Sigmoid colon (tissue), 7 donors: ENCODE results near the gene CCDC179. TPM values are rescaled to one million over a fixed set of nuclear protein-coding genes. Genes with fewer than 3 reads are reported as not detected.
A peak's percentile ranks its signal among the peaks of the same experiment; 100 is the strongest.

Experiments
- DNase-seq: peaks from one replicate; pipeline ENCODE4 v3.0.0-alpha.2; 2019
- H3K27ac ChIP-seq, 4 donors: fragments of 200-600 bp; sonication (generic); one replicate each; pipeline ENCODE4 v1.5.1; 2016 to 2019; ENCODE audit warnings: mild to moderate bottlenecking in 1 of 4
- H3K27me3 ChIP-seq, 3 donors: fragments of 200-600 bp; sonication (generic); one replicate each; pipeline ENCODE4 v1.5.1; 2019; ENCODE audit warnings: mild to moderate bottlenecking in 1 of 3
- H3K36me3 ChIP-seq, 4 donors: fragments of 200-600 bp; sonication (generic); one replicate each; pipeline ENCODE4 v1.5.1; 2016 to 2019
- H3K4me1 ChIP-seq, 4 donors: fragments of 200-600 bp; sonication (generic); one replicate each; pipeline ENCODE4 v1.5.1; 2017 to 2019
- H3K4me3 ChIP-seq, 4 donors: fragments of 200-600 bp; sonication (generic); one replicate each; pipeline ENCODE4 v1.5.1; 2017 to 2019; ENCODE audit warnings: mild to moderate bottlenecking in 2 of 4, moderate library complexity in 1 of 4
- H3K9me3 ChIP-seq, 4 donors: fragments of 200-600 bp in 3 of 4; sonication (generic) in 3 of 4; one replicate each; pipeline versions ENCODE4 v1.5.1 to v1.6.1; 2013 to 2019
- CTCF ChIP-seq, 4 experiments: fragments of 450-650 bp in 3 of 4; fragments of 200-600 bp in 1 of 4; IDR thresholded peaks; one replicate each; pipeline ENCODE4 v1.5.1; 2016 to 2019; ENCODE audit warnings: antibody characterized with exemption in 4 of 4, mild to moderate bottlenecking in 3 of 4, moderate library complexity in 2 of 4
- EP300 ChIP-seq, 4 donors: sonication (generic); formaldehyde crosslinking; IDR thresholded peaks; one replicate each; pipeline ENCODE4 v1.6.1; 2017; ENCODE audit warnings: antibody characterized with exemption in 4 of 4
- POLR2A ChIP-seq, 2 donors: fragments of 450-650 bp; IDR thresholded peaks; one replicate each; pipeline ENCODE4 v1.6.1; 2016; ENCODE audit warnings: antibody characterized with exemption in 2 of 2, mild to moderate bottlenecking in 2 of 2, moderate library complexity in 2 of 2
- POLR2AphosphoS5 ChIP-seq, 4 donors: sonication (generic); formaldehyde crosslinking; IDR thresholded peaks; one replicate each; pipeline ENCODE4 v1.6.1; 2017; ENCODE audit warnings: antibody characterized with exemption in 4 of 4
- WGBS, 2 donors: extraction: QIAGEN DNeasy Blood & Tissue Kit; methylation state at CpG; one replicate each; pipeline ENCODE4 v1.1.7; 2013; 5-methylcytosine and 5-hydroxymethylcytosine counted together
- intact Hi-C: fragments of 100-400 bp; cut with DNase I; formaldehyde crosslinking; loops from one replicate; pipeline ENCODE4 v1.15.1; 2023
- polyA plus RNA-seq, 3 donors: library from polyadenylated mRNA; stranded (reverse); fragments of 200-250 nt; gene quantifications; one replicate each; pipeline ENCODE4 v1.2.3, GENCODE V29; 2013
- total RNA-seq, 4 donors: library from RNA; depleted of rRNA; stranded (reverse); fragments of >200 nt; gene quantifications; one replicate each; pipeline ENCODE4 v1.1.0, GENCODE V29; 2016
- donor health status: healthy with polysubstance abuse.
- donor health status: Bipolar disorder and iron deficiency.
- donor health status: healthy.

Gene CCDC179
- total and polyA plus RNA-seq, 7 donors, result not detected

GRCh38 chr11:22846726-22847125 lies 13.5 kb downstream of the CCDC179 start:
- Histone ChIP-seq H3K27ac (no peak overlapping the region), H3K4me1 (no peaks in the 10 kb centered on the region), H3K36me3 (no peaks in the 10 kb centered on the region), H3K9me3 (no peaks in the 10 kb centered on the region), H3K4me3 (no peak overlapping the region), H3K27me3 (no peaks in the 10 kb centered on the region)
- TF ChIP-seq CTCF (IDR thresholded peaks at IDR 0.05) (no peak), POLR2A (IDR thresholded peaks at IDR 0.05) (no peak), EP300 (IDR thresholded peaks at IDR 0.05) (no peak), POLR2AphosphoS5 (IDR thresholded peaks at IDR 0.05) (no peak)
- DNase-seq, result no peak
- WGBS, 2 donors, result 89 to 96% methylated on average over 1 of the region's 1 CpG
- intact Hi-C loops, result no loop called here

GRCh38 chr11:22832315-22833015 lies 27.8 kb downstream of the CCDC179 start:
- no peak for DNase-seq
- H3K36me3 ChIP-seq, result no peaks in the 10 kb centered on the region
- TF ChIP-seq EP300 (IDR thresholded peaks at IDR 0.05), result no peak
- no peak for TF ChIP-seq POLR2A (IDR thresholded peaks at IDR 0.05)
- TF ChIP-seq CTCF (IDR thresholded peaks at IDR 0.05), result no peak
- no peak for TF ChIP-seq POLR2AphosphoS5 (IDR thresholded peaks at IDR 0.05)
- intact Hi-C loops, result no loop called here
- no peak overlapping the region for H3K4me3 ChIP-seq
- H3K27ac ChIP-seq, result no peak overlapping the region
- no peaks in the 10 kb centered on the region for H3K9me3 ChIP-seq
- no peaks in the 10 kb centered on the region for H3K27me3 ChIP-seq
- H3K4me1 ChIP-seq, result peaks cover 0 to 13% (median 3%) of the 10 kb centered on the region in 4 donors
- 84 to 86% methylated on average over 3 of the region's 3 CpGs for WGBS, 2 donors

GRCh38 chr11:22830082-22830414 lies 30.2 kb downstream of the CCDC179 start:
- peaks cover 0 to 13% (median 3%) of the 10 kb centered on the region in 4 donors for H3K4me1 ChIP-seq
- no peak for DNase-seq
- no peak for TF ChIP-seq POLR2AphosphoS5 (IDR thresholded peaks at IDR 0.05)
- TF ChIP-seq CTCF (IDR thresholded peaks at IDR 0.05), result peak in 1 of 4 experiments; percentile 21
- 4 to 14% methylated on average over 4 of the region's 4 CpGs for WGBS, 2 donors
- H3K27ac ChIP-seq, result peak overlapping the region in 2 of 4 donors; percentile 7 to 89
- H3K9me3 ChIP-seq, result no peaks in the 10 kb centered on the region
- peaks cover 0 to 17% (median 0%) of the 10 kb centered on the region in 4 donors for H3K36me3 ChIP-seq
- H3K27me3 ChIP-seq, result no peaks in the 10 kb centered on the region
- H3K4me3 ChIP-seq, result peak overlapping the region; percentile 89 to 96 (median 92)
- intact Hi-C loops, result no loop called here

- DNase-seq, result peak; percentile 96
- Histone ChIP-seq H3K4me1 (peaks cover 0 to 13% (median 3%) of the 10 kb centered on the region in 4 donors), H3K4me3 (peak within 1 kb of the TSS; percentile 89 to 96 (median 92)), H3K36me3 (peaks cover 0 to 22% (median 0%) of the 10 kb centered on the region in 4 donors), H3K9me3 (no peaks in the 10 kb centered on the region), H3K27ac (peak within 1 kb of the TSS; percentile 78 to 89 (median 82)), H3K27me3 (no peaks in the 10 kb centered on the region)
- TF ChIP-seq POLR2AphosphoS5 (IDR thresholded peaks at IDR 0.05) (peak; percentile 82 to 88 (median 86)), CTCF (IDR thresholded peaks at IDR 0.05) (peak in 2 of 4 experiments; percentile 6 to 58), POLR2A (IDR thresholded peaks at IDR 0.05) (peak; percentile 47 to 58), EP300 (IDR thresholded peaks at IDR 0.05) (no peak)
- WGBS, 2 donors, result 0 to 1% methylated on average over 79 of the region's 79 CpGs
- intact Hi-C loops, result loop anchor here (5.0 kb wide), 1 partner anchor 202 kb away; the partner anchor contains the start of gene FANCF
These were observed 30.8 kb downstream of the CCDC179 start, which contains the start of gene SVIP for GRCh38 chr11:22829231-22830081. TSS of gene SVIP (minus strand) at chr11:22829801. CDS start at chr11:22829748, 53 bp downstream.
